Smooth muscle cell (in vitro differentiated cells): Measurements from ENCODE around the gene P3H4. TPM values are rescaled to one million over a fixed set of nuclear protein-coding genes. Genes with fewer than 3 reads are reported as not detected.

Source experiments
- DNase-seq: peaks from one replicate; lab custom pipeline; 2025; ENCODE audit not compliant: unreplicated experiment; lab: John Stamatoyannopoulos, UW
- H2AFZ ChIP-seq: fragments of 200-600 bp; sonication (generic); 2 replicates; pipeline ENCODE4 v1.6.0; 2016; ENCODE audit warnings: antibody characterized with exemption, low read depth, mild to moderate bottlenecking
- H3F3A ChIP-seq: fragments of 200-600 bp; sonication (generic); 2 replicates; pipeline ENCODE4 v1.6.0; 2017; ENCODE audit warnings: antibody characterized with exemption, low read depth
- H3K27ac ChIP-seq: fragments of 200-600 bp; sonication (generic); 2 replicates; pipeline ENCODE4 v1.5.1; 2016; ENCODE audit warnings: low read depth, mild to moderate bottlenecking
- H3K27me3 ChIP-seq: fragments of 200-600 bp; sonication (generic); 2 replicates; pipeline ENCODE4 v1.6.1; 2016; ENCODE audit warnings: low read depth, mild to moderate bottlenecking
- H3K36me3 ChIP-seq: fragments of 200-600 bp; sonication (generic); 2 replicates; pipeline ENCODE4 v1.5.1; 2016; ENCODE audit warnings: low read depth
- H3K4me1 ChIP-seq: fragments of 200-600 bp; sonication (generic); 2 replicates; pipeline ENCODE4 v1.5.1; 2016; ENCODE audit warnings: low read depth
- H3K4me2 ChIP-seq: fragments of 200-600 bp; sonication (generic); 2 replicates; pipeline ENCODE4 v1.6.0; 2016; ENCODE audit warnings: mild to moderate bottlenecking
- H3K4me3 ChIP-seq: fragments of 200-600 bp; sonication (generic); 2 replicates; pipeline ENCODE4 v1.5.1; 2016; ENCODE audit warnings: mild to moderate bottlenecking
- H3K79me2 ChIP-seq: fragments of 200-600 bp; sonication (generic); 2 replicates; pipeline ENCODE4 v1.6.0; 2016; ENCODE audit warnings: low read depth, mild to moderate bottlenecking
- H3K9ac ChIP-seq: fragments of 200-600 bp; sonication (generic); 2 replicates; pipeline ENCODE4 v1.6.0; 2016; ENCODE audit warnings: low read depth
- H3K9me3 ChIP-seq: fragments of 200-600 bp; sonication (generic); replicated peaks from 2 replicates; pipeline ENCODE4 v1.5.1; 2016; ENCODE audit warnings: low read depth
- H4K20me1 ChIP-seq: fragments of 200-600 bp; sonication (generic); 2 replicates; pipeline ENCODE4 v1.6.0; 2016; ENCODE audit warnings: low read depth
- CTCF ChIP-seq: fragments of 200-600 bp; sonication (generic); IDR thresholded peaks from 2 replicates; pipeline ENCODE4 v1.5.1; 2017; ENCODE audit warnings: borderline replicate concordance, mild to moderate bottlenecking, antibody characterized with exemption; ENCODE audit not compliant: insufficient read depth, poor library complexity, severe bottlenecking
- WGBS: methylation state at CpG from one replicate; pipeline ENCODE4 v1.1.7; 2016; ENCODE audit warnings: low lambda C conversion rate; 5-methylcytosine and 5-hydroxymethylcytosine counted together
- polyA plus RNA-seq: library from polyadenylated mRNA; unstranded; fragments of >200 nt; fragmentation: Nextera tagmentation; extraction: Ambion mirVana; gene quantifications from 2 replicates; pipeline ENCODE4 v1.2.1, GENCODE V29; 2016
- total RNA-seq: library from RNA; depleted of rRNA; stranded (reverse); fragments of >200 nt; gene quantifications from 2 replicates; pipeline ENCODE4 v1.2.3, GENCODE V29; 2014

Gene P3H4
- total and polyA plus RNA-seq, 2 experiments from 2014 or later, result 98.6 to 186 TPM

- Histone ChIP-seq H3K4me3 (no peak overlapping the region), H3K9me3 (no peaks in the 10 kb centered on the region), H3F3A (no peaks in the 10 kb centered on the region), H3K27ac (no peak overlapping the region), H4K20me1 (peaks cover 91% of the 10 kb centered on the region), H3K9ac (no peak overlapping the region), H3K27me3 (no peaks in the 10 kb centered on the region), H3K79me2 (no peaks in the 10 kb centered on the region), H2AFZ (no peak overlapping the region), H3K36me3 (peaks cover 18% of the 10 kb centered on the region), H3K4me1 (no peaks in the 10 kb centered on the region), H3K4me2 (no peak overlapping the region)
- no peak for TF ChIP-seq CTCF
- no peak for DNase-seq
- 94% methylated on average over 16 of the region's 16 CpGs for WGBS
Measured at GRCh38 chr17:41762841-41763240, 48.9 kb downstream of the P3H4 start.

GRCh38 chr17:41762391-41762790, 49.4 kb downstream of the P3H4 start:
- H3K4me1 ChIP-seq, result no peaks in the 10 kb centered on the region
- H3K27me3 ChIP-seq, result no peaks in the 10 kb centered on the region
- H3F3A ChIP-seq, result no peaks in the 10 kb centered on the region
- no peak overlapping the region for H3K4me3 ChIP-seq
- H3K9ac ChIP-seq, result no peak overlapping the region
- no peaks in the 10 kb centered on the region for H3K9me3 ChIP-seq
- H3K79me2 ChIP-seq, result no peaks in the 10 kb centered on the region
- TF ChIP-seq CTCF, result no peak
- no peak for DNase-seq
- no peak overlapping the region for H2AFZ ChIP-seq
- 96% methylated on average over 6 of the region's 6 CpGs for WGBS
- peaks cover 22% of the 10 kb centered on the region for H3K36me3 ChIP-seq
- no peak overlapping the region for H3K27ac ChIP-seq
- H4K20me1 ChIP-seq, result peaks cover 91% of the 10 kb centered on the region
- H3K4me2 ChIP-seq, result no peak overlapping the region

GRCh38 chr17:41760878-41761277, 50.9 kb downstream of the P3H4 start:
- Histone ChIP-seq H3K36me3 (peaks cover 25% of the 10 kb centered on the region), H3K79me2 (no peaks in the 10 kb centered on the region), H3K9ac (no peak overlapping the region), H3F3A (peaks cover 4% of the 10 kb centered on the region), H3K27ac (no peak overlapping the region), H3K27me3 (no peaks in the 10 kb centered on the region), H3K4me3 (no peak overlapping the region), H3K4me1 (no peaks in the 10 kb centered on the region), H2AFZ (no peak overlapping the region), H4K20me1 (peaks cover 78% of the 10 kb centered on the region), H3K4me2 (no peak overlapping the region), H3K9me3 (no peaks in the 10 kb centered on the region)
- TF ChIP-seq CTCF, result no peak
- DNase-seq, result no peak
- WGBS, result 96% methylated on average over 6 of the region's 6 CpGs

GRCh38 chr17:41758601-41759000, 53.1 kb downstream of the P3H4 start:
- TF ChIP-seq CTCF, result no peak
- WGBS, result 95% methylated on average over 9 of the region's 9 CpGs
- Histone ChIP-seq H3K4me3 (no peak overlapping the region), H3K79me2 (no peaks in the 10 kb centered on the region), H3K4me2 (no peak overlapping the region), H4K20me1 (peaks cover 70% of the 10 kb centered on the region), H3F3A (peaks cover 4% of the 10 kb centered on the region), H3K36me3 (peaks cover 10% of the 10 kb centered on the region), H3K9me3 (no peaks in the 10 kb centered on the region), H3K27ac (no peak overlapping the region), H2AFZ (no peak overlapping the region), H3K4me1 (no peaks in the 10 kb centered on the region), H3K9ac (no peak overlapping the region), H3K27me3 (no peaks in the 10 kb centered on the region)
- DNase-seq, result no peak
